SU-DHL-6 (cell line): ENCODE measurements around the gene SYNDIG1.

Source experiments
- CTCF ChIP-seq: fragments of 200-600 bp; sonication (generic); IDR thresholded peaks from one replicate; pipeline ENCODE4 v1.5.1; 2017; ENCODE audit warnings: antibody characterized with exemption, mild to moderate bottlenecking, low read length, moderate library complexity; ENCODE audit not compliant: insufficient read depth, poor library complexity, severe bottlenecking
- EZH2phosphoT487 ChIP-seq: fragments of 200-600 bp; sonication (generic), shearing (Covaris generic); conservative IDR thresholded peaks from 2 replicates; pipeline ENCODE4 v1.6.1; 2018; ENCODE audit warnings: mild to moderate bottlenecking, antibody characterized with exemption, low read length, moderate library complexity, mixed read lengths

DNA sequence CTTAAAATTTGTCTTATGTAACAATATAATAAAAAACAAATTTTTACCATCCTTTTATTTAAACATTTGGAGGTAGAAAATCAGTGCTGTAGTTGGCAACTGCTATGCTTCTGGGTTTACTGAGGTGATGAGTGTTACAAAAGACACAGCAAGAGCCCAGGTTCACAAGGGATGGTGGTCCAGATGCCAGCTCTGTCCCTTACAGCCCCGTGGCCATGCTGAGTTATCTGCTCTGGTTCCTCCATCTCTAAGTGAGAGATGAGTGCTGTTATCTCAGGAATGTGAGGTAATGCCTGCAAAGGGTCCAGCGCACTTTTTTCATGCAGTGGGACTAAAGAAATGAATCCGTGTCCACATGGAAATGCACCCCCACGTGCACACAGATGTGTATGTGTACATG lies 17.8 kb downstream of the SYNDIG1 start:
- no peak for TF ChIP-seq EZH2phosphoT487
- TF ChIP-seq CTCF, result no peak
